Raji (cell line): Measurements from ENCODE around the gene CD80.

ENCODE experiments used
- POLR2A ChIP-seq: IDR thresholded peaks from 2 replicates; pipeline ENCODE4 v1.6.1; 2011; ENCODE audit warnings: low read depth, low read length, control low read depth; ENCODE audit not compliant: insufficient read depth

CD80 gene

DNA sequence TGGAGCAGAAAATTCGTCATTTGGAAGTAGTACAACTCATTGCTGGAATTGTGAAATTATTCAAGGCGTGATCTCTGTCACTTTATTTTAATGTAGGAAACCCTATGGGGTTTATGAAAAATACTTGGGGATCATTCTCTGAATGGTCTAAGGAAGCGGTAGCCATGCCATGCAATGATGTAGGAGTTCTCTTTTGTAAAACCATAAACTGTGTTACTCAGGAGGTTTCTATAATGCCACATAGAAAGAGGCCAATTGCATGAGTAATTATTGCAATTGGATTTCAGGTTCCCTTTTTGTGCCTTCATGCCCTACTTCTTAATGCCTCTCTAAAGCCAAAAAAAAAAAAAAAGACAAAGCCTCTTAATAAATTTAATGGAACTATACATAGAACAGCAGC is 66.6 kb downstream of the CD80 start:
- no peak for TF ChIP-seq POLR2A

DNA sequence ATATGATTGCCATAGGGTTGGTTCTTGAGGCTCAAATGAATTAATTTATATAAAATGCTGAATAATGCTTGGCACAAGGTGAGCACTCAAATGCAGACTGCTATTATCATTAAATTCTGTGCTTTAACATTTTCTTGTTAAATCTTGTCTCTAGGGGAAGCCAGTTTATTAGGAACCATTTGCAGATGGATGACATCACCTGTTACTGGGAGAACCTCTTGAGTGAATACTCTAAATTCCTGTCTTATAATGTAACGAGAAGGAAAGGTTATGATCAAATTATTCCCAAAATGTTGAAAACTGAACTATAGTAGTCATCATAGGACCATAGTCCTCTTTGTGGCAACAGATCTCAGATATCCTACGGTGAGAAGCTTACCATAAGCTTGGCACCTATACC is 67.3 kb downstream of the CD80 start:
- TF ChIP-seq POLR2A: no peak

DNA sequence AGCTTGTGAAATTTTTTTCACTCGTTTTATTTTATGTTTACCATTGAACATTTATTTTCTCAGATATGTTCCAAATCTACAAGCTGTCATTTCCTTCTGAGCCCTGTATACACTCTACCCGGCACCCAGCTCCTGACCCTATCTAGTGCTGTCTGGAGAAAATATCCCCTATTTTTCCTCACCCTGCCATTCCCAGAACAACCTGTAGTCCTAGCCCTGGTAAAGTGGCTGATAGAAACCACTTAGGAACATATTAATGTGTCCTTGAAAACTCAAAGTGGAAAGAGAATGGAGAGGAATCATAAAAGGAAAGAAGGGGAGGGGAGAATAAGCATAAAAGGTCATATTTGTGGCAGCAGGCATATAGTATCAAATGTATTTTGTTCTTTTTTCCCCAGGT is 69.3 kb downstream of the CD80 start:
- TF ChIP-seq POLR2A: no peak

DNA sequence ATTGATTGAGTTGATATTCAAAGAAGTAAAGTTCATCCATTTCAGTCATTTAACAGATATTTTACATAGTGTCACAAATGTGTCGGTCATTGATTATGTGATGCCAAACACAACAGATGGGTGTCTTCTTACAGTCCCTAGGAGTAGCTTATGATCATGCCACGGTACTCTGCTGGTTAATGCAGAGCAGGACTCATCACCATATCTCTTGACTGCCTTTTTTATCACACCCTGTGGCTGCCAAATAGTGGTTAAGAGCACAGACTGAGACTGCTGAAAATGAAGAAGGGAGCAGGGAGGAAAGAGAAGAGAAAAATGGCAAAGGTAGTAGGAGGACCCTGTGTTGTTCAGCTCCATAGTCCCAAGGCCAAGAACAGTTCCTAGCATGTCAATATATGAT is 73.9 kb downstream of the CD80 start:
- no peak for TF ChIP-seq POLR2A

DNA sequence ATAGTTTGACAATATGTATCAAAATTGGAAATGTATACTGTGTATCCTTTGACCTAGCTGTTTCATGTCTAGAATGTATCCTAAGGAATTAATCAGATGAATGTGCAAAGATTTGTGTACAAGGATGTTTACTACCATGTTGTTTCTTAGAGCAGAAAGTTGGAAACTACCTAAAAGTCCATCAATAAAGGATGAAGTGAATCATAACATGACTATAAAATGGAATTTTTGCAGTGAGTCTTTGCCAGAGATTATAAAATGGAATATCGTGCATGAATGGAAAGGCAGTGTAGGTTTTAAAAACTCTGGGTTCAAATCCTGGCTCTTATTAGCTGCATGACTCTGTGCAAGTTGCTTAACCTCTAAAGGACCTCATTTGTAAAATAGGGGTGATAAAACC is 76.3 kb downstream of the CD80 start:
- TF ChIP-seq POLR2A: no peak

DNA sequence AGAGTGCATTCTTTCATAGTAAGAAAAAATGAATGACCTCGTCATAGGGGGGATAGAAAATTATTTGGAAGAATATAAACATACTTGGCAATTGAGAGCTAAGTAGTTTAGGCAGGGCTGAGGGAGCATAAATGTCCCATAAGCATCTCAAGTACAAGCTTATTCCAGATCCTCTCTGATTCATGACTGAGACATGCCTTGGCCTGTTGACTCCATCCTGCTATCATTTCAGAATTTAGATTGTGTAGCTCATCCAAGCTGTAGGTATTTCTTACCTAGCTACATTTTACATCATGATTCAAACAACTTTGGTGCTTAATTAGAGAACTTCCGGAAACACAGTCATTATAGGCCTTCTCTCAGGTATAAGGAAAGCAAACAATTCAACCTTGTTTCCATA is 78.3 kb downstream of the CD80 start:
- no peak for TF ChIP-seq POLR2A
